Measurements from ENCODE around the gene XRRA1.

DNA sequence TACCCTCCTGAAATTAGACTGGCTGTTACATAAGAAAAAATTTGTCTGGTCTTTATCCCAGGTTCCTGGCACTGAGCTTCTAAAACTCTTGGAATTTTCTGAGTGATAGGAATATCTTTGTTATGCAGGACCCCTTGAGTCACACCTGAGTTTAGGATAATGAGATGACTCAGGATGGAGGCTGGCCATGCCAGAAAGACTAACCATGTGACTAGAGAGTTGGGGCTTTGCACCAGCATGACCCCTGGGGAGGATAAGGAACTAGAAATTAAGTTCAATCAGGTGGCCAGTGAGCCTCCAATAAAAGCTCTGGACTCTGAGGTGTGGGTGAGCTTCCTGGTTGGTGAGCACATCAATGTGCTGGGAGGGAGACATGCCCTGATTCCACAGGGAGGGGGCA lies 88.1 kb downstream of the XRRA1 start:
- TF ChIP-seq SUZ12 (IDR thresholded peaks at IDR 0.05; ENCODE audit: extremely low read depth, insufficient read depth, insufficient read length), result no peak
- TF ChIP-seq YY1 (IDR thresholded peaks at IDR 0.05; ENCODE audit: insufficient read depth, insufficient read length), result no peak
